Measurements from ENCODE around the gene MATR3.

- no peak for TF ChIP-seq EZH2 (IDR thresholded peaks at IDR 0.05)
- TF ChIP-seq POLR2AphosphoS5 (IDR thresholded peaks at IDR 0.05; ENCODE audit: borderline replicate concordance, low read depth, low read length): no peak
- TF ChIP-seq FOXP2 (optimal IDR thresholded peaks at IDR 0.05; ENCODE audit: control extremely low read depth, extremely low read length, insufficient read depth): no peak
Observed at GRCh38 chr5:139379626-139380449, 86.3 kb downstream of the MATR3 start.

All from SK-N-MC (cell line).